Fibroblast of the aortic adventitia (primary cell): ENCODE measurements around the gene OSBPL7. TPM values are rescaled to one million over a fixed set of nuclear protein-coding genes. Genes with fewer than 3 reads are reported as not detected.

Experiments used
- DNase-seq: peaks from one replicate; pipeline ENCODE4 v3.0.0-alpha.2; 2010; ENCODE audit warnings: low read depth
- H3K4me3 ChIP-seq: 2 replicates; pipeline ENCODE4 v1.5.1; 2011; ENCODE audit warnings: low read depth, mild to moderate bottlenecking, control low read depth, low read length, moderate library complexity
- CTCF ChIP-seq: IDR thresholded peaks from 2 replicates; pipeline ENCODE4 v1.5.1; 2011; ENCODE audit warnings: mild to moderate bottlenecking, low read length, control low read depth, inconsistent platforms; ENCODE audit not compliant: insufficient read depth
- total RNA-seq: library from RNA; depleted of rRNA; stranded (reverse); fragments of >200 nt; gene quantifications from 2 replicates; pipeline ENCODE4 v1.2.3, GENCODE V29; 2012; ENCODE audit warnings: low replicate concordance

OSBPL7 gene
- total RNA-seq, 1 donor, result 6.1 TPM

- no peak for TF ChIP-seq CTCF
- no peak for DNase-seq
These were observed 32.0 kb upstream of the OSBPL7 start for GRCh38 chr17:47853616-47854015.

DNA sequence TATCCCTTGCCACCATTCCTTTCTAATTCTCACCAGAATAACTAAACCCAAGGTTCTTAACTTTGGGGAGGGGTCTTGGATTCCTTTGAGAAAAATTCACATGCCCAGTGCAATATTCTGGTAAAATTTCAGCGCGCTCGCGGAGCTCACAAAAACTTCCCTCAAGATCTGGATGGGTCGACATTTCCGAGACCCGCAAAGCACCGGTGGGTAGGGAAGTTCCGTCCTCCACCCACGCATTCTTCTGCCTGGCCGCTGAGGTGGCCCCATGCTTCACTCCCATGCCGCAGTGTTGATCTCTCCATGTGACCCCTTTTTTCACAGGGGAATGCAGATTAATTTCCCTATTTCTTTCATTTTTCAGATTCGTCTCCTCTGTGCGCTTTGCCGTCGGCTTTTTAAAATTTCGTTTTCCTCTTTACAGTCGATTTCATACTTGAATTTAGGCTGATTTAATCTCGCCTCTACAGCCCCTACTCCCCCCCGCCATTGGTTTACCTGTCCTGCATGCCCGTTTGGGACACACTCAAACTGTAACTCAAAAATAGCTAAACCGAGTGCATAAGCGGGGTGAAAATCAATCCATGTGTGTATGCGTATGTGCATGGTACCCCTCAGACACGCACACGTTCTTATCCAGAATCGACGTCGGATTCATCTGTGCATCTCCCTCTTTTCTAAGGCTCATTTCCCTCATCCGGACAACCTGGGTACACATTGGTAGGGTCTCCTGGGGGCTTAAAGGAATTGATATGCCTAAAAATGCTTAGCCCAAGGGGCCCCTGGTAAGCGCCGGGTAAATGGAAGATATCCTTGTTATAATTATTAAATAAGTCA lies 30.7 kb upstream of the OSBPL7 start:
- no peak for TF ChIP-seq CTCF
- no peak overlapping the region for H3K4me3 ChIP-seq
- DNase-seq, result peak; percentile 24

More at GRCh38 chr17:47853616-47854015, 32.0 kb upstream of the OSBPL7 start:
- H3K4me3 ChIP-seq, result no peak overlapping the region

GRCh38 chr17:47851764-47852112 lies 30.1 kb upstream of the OSBPL7 start:
- no peak for DNase-seq
- H3K4me3 ChIP-seq, result no peak overlapping the region
- TF ChIP-seq CTCF, result no peak

- DNase-seq, result peak; percentile 36
- no peak for TF ChIP-seq CTCF
These were observed 29.3 kb upstream of the OSBPL7 start, which contains the start of gene SP6 for GRCh38 chr17:47850692-47851573. SP6 (minus strand) TSS chr17:47851163; CDS start chr17:47848429, 2,734 bp downstream.

GRCh38 chr17:47850373-47850691 lies 28.7 kb upstream of the OSBPL7 start:
- H3K4me3 ChIP-seq, result no peak overlapping the region
- no peak for TF ChIP-seq CTCF
- no peak for DNase-seq

More at GRCh38 chr17:47850692-47851573, 29.3 kb upstream of the OSBPL7 start, which contains the start of gene SP6:
- no peak within 1 kb of the TSS for H3K4me3 ChIP-seq

DNA sequence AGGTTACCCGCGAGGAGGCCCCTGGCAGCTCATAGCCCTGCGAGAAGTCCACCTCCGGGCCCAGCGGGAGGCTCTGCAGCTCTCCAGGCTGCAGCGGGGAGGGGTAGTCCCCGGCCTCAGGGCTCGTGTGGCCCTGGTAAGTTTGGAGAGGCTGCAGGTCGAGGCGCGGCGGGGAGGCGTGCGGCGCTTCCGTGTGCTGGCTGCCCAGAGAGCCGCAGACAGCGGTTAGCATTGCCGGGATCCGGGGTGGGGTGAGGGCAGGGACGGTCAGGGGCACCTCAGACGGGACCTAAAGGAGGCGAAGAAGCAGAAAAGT lies 26.6 kb upstream of the OSBPL7 start:
- H3K4me3 ChIP-seq, result no peak overlapping the region
- no peak for DNase-seq
- no peak for TF ChIP-seq CTCF
